Measurements from ENCODE around the gene PI3. TPM values are rescaled to one million over a fixed set of nuclear protein-coding genes. Genes with fewer than 3 reads are reported as not detected.
A peak's percentile ranks its signal among the peaks of the same experiment; 100 is the strongest.
"Not testable (repeated sequence)": the region's sequence is repeated elsewhere in the genome, so short reads cannot be mapped to it uniquely, and the experiment has no call there.

Gene PI3
- total RNA-seq, 1 donor from 2014 or later = not detected

DNA sequence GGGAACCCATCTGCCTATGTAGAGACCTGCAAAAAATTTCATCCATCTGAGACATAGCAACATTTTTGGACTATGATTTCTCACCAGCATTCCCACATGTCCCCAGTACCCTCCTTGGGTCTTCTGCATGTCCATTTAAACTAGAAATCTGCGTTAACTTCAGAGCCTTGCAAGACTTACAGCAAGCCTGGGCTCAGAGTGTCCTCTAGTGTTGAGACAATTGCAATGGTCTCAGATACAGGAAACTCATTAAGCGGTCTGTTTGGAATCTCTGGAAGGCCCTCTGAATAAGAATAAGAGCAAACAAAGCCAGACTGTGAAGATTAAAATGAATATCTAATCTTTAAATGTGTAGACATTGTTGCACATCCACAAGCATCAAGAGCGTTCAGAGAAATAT lies 20.5 kb upstream of the PI3 start:
- no peaks in the 10 kb centered on the region for H3K4me1 Mint-ChIP-seq (ENCODE audit: low read depth)
- TF ChIP-seq, protein P1, sequence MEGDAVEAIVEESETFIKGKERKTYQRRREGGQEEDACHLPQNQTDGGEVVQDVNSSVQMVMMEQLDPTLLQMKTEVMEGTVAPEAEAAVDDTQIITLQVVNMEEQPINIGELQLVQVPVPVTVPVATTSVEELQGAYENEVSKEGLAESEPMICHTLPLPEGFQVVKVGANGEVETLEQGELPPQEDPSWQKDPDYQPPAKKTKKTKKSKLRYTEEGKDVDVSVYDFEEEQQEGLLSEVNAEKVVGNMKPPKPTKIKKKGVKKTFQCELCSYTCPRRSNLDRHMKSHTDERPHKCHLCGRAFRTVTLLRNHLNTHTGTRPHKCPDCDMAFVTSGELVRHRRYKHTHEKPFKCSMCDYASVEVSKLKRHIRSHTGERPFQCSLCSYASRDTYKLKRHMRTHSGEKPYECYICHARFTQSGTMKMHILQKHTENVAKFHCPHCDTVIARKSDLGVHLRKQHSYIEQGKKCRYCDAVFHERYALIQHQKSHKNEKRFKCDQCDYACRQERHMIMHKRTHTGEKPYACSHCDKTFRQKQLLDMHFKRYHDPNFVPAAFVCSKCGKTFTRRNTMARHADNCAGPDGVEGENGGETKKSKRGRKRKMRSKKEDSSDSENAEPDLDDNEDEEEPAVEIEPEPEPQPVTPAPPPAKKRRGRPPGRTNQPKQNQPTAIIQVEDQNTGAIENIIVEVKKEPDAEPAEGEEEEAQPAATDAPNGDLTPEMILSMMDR (IDR thresholded peaks at IDR 0.05) = peak; percentile 45
- no peak overlapping the region for H3K4me3 Mint-ChIP-seq (ENCODE audit: unreplicated experiment)
- peaks cover 39% of the 10 kb centered on the region for H3K27me3 Mint-ChIP-seq (ENCODE audit: low read depth)
- no peak overlapping the region for H3K27ac Mint-ChIP-seq (ENCODE audit: unreplicated experiment)
- DNase-seq (ENCODE audit: low spot score) = no peak
- peaks cover 10% of the 10 kb centered on the region for H3K9me3 Mint-ChIP-seq (ENCODE audit: low read depth)
- no peaks in the 10 kb centered on the region for H3K36me3 Mint-ChIP-seq (ENCODE audit: low read depth)

DNA sequence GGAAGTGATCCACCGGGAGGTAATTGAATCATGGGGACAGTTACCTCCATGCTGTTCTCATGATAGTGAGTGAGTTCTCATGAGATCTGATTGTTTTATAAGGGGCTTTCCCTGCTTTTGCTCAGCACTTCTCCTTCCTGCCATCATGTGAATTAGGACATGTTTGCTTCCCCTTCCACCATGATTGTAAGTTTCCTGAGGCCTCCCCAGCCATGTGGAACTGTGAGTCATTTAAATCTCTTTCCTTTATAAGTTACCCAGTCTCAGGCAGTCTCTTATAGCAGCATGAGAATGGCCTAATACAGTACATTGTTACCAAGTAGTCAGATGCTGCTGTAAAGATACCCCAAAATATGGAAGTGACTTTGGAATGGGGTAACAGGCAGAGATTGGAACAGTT lies 19.9 kb upstream of the PI3 start:
- DNase-seq (ENCODE audit: low spot score); H3K27ac Mint-ChIP-seq (ENCODE audit: unreplicated experiment); H3K36me3 Mint-ChIP-seq (ENCODE audit: low read depth); H3K4me3 Mint-ChIP-seq (ENCODE audit: unreplicated experiment); H3K4me1 Mint-ChIP-seq (ENCODE audit: low read depth): not testable (repeated sequence)
- peaks cover 36% of the 10 kb centered on the region for H3K27me3 Mint-ChIP-seq (ENCODE audit: low read depth)
- peaks cover 12% of the 10 kb centered on the region for H3K9me3 Mint-ChIP-seq (ENCODE audit: low read depth)

- Mint-ChIP-seq H3K4me3 (ENCODE audit: unreplicated experiment) (no peak overlapping the region), H3K36me3 (ENCODE audit: low read depth) (no peaks in the 10 kb centered on the region), H3K27ac (ENCODE audit: unreplicated experiment) (no peak overlapping the region), H3K27me3 (ENCODE audit: low read depth) (peaks cover 29% of the 10 kb centered on the region), H3K4me1 (ENCODE audit: low read depth) (no peaks in the 10 kb centered on the region), H3K9me3 (ENCODE audit: low read depth) (peaks cover 14% of the 10 kb centered on the region)
- TF ChIP-seq, protein P1 (IDR thresholded peaks at IDR 0.05) = no peak
- no peak for DNase-seq (ENCODE audit: low spot score)
Measured at GRCh38 chr20:45156713-45157112, 18.0 kb upstream of the PI3 start.

DNA sequence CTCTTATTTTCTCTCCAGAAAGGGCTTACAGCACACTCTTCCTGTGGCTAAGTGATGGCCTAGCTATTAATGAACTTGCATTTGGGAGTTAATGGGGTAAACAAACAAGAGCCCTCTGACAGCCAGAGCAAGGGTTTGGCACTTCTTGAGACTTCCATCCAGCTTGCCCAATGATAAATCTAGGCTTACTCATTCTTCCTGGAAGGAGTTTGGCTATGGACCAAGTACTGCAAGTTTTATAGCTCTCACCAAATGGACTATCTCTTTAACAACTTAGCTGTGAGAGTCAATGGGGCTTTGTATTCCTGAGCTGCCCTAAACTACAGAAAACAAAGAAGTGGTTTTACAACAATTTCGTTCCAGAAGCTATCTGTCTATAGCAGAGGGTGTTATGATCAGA lies 16.7 kb upstream of the PI3 start:
- Mint-ChIP-seq H3K27me3 (ENCODE audit: low read depth) (peaks cover 17% of the 10 kb centered on the region), H3K4me3 (ENCODE audit: unreplicated experiment) (no peak overlapping the region), H3K27ac (ENCODE audit: unreplicated experiment) (no peak overlapping the region), H3K36me3 (ENCODE audit: low read depth) (no peaks in the 10 kb centered on the region), H3K9me3 (ENCODE audit: low read depth) (peaks cover 26% of the 10 kb centered on the region), H3K4me1 (ENCODE audit: low read depth) (no peaks in the 10 kb centered on the region)
- TF ChIP-seq, protein P1 (IDR thresholded peaks at IDR 0.05) = no peak
- DNase-seq (ENCODE audit: low spot score) = no peak

GRCh38 chr20:45163083-45163803 lies 11.5 kb upstream of the PI3 start:
- H3K27ac Mint-ChIP-seq (ENCODE audit: unreplicated experiment) = no peak overlapping the region
- H3K36me3 Mint-ChIP-seq (ENCODE audit: low read depth) = no peaks in the 10 kb centered on the region
- H3K4me3 Mint-ChIP-seq (ENCODE audit: unreplicated experiment) = no peak overlapping the region
- DNase-seq (ENCODE audit: low spot score) = no peak
- no peaks in the 10 kb centered on the region for H3K4me1 Mint-ChIP-seq (ENCODE audit: low read depth)
- H3K27me3 Mint-ChIP-seq (ENCODE audit: low read depth) = peaks cover 13% of the 10 kb centered on the region
- TF ChIP-seq, protein P1 (IDR thresholded peaks at IDR 0.05) = no peak
- H3K9me3 Mint-ChIP-seq (ENCODE audit: low read depth) = peaks cover 49% of the 10 kb centered on the region

DNA sequence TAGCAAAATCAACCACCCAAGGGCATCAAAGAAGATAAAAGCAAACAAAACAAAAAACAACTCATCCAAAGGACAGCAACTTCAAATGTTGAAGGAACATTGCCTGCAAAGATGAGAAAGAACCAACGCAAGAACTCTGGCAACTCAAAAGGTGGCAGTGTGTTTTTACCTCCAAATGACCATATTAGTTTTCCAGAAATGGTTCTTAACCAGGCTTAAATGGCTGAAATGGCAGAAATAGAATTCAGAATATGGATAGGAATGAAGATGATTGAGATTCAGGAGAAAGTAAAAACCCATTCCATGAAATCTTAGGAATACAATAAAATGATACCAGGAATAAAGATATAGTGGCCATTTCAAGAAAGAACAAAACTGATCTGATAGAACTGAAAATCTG lies 9.8 kb upstream of the PI3 start:
- no peaks in the 10 kb centered on the region for H3K4me1 Mint-ChIP-seq (ENCODE audit: low read depth)
- no peak for DNase-seq (ENCODE audit: low spot score)
- TF ChIP-seq, protein P1 (IDR thresholded peaks at IDR 0.05) = no peak
- H3K36me3 Mint-ChIP-seq (ENCODE audit: low read depth) = no peaks in the 10 kb centered on the region
- peaks cover 45% of the 10 kb centered on the region for H3K9me3 Mint-ChIP-seq (ENCODE audit: low read depth)
- H3K27ac Mint-ChIP-seq (ENCODE audit: unreplicated experiment) = no peak overlapping the region
- H3K27me3 Mint-ChIP-seq (ENCODE audit: low read depth) = peaks cover 10% of the 10 kb centered on the region
- no peak overlapping the region for H3K4me3 Mint-ChIP-seq (ENCODE audit: unreplicated experiment)
